IMR-90 (cell line): ENCODE measurements around the gene TMEM143. TPM values are rescaled to one million over a fixed set of nuclear protein-coding genes. Genes with fewer than 3 reads are reported as not detected.

Source experiments
- ATAC-seq: fragments of 200-7000 bp; cut with Tn5 transposase; 2 replicates; pipeline ENCODE4 v1.9.1; 2020; ENCODE audit warnings: low read depth, mild to moderate bottlenecking, moderate library complexity
- BruUV-seq: library from RNA; stranded (reverse); fragments of 400-500 nt; replicated peaks from 2 replicates; lab custom pipeline; 2021; lab: Mats Ljungman, UMichigan
- CTCF ChIA-PET: fragments of 300-600 bp; formaldehyde crosslinking; extraction: SDS; loops from one replicate; lab custom pipeline; 2021; ENCODE audit warnings: antibody characterized with exemption; lab: Yijun Ruan, JAX
- POLR2A ChIA-PET: fragments of 300-600 bp; sonication (Branson Sonifier 250); formaldehyde crosslinking; loops from one replicate; lab custom pipeline; 2022; ENCODE audit warnings: antibody characterized with exemption; ENCODE audit not compliant: unreplicated experiment; lab: Charles Lee
- DNase-seq: peaks from one replicate; pipeline ENCODE4 v3.0.0; 2013
- H2AFZ ChIP-seq: replicated peaks from 2 replicates; pipeline ENCODE3; 2013; ENCODE audit warnings: low read length, mild to moderate bottlenecking; ENCODE audit not compliant: poor library complexity
- H2AK5ac ChIP-seq: 2 replicates; pipeline ENCODE4 v1.6.1; 2013; ENCODE audit warnings: low read depth, low read length, inconsistent platforms
- H2AK9ac ChIP-seq: replicated peaks from 2 replicates; pipeline ENCODE3; 2013; ENCODE audit warnings: mild to moderate bottlenecking, low read depth, low read length, moderate library complexity; ENCODE audit not compliant: poor library complexity
- H2BK120ac ChIP-seq: 2 replicates; pipeline ENCODE4 v1.6.1; 2013; ENCODE audit warnings: low read depth, low read length, inconsistent platforms
- H2BK15ac ChIP-seq: 3 replicates; pipeline ENCODE4 v1.6.1; 2013; ENCODE audit warnings: low read depth, low read length, inconsistent platforms
- H2BK20ac ChIP-seq: 2 replicates; pipeline ENCODE4 v1.6.1; 2013; ENCODE audit warnings: low read depth, mild to moderate bottlenecking, inconsistent platforms, low read length, moderate library complexity
- H2BK5ac ChIP-seq: 2 replicates; pipeline ENCODE4 v1.6.1; 2013; ENCODE audit warnings: mild to moderate bottlenecking, low read depth, low read length, inconsistent platforms; ENCODE audit not compliant: poor library complexity, severe bottlenecking
- H3K14ac ChIP-seq: replicated peaks from 2 replicates; pipeline ENCODE4 v1.6.1; 2013; ENCODE audit warnings: low read depth, low read length, inconsistent platforms
- H3K18ac ChIP-seq: 2 replicates; pipeline ENCODE4 v1.6.1; 2013; ENCODE audit warnings: low read depth, low read length, control low read depth
- H3K23ac ChIP-seq: 2 replicates; pipeline ENCODE4 v1.6.1; 2013; ENCODE audit warnings: low read depth, low read length, inconsistent platforms
- H3K27ac ChIP-seq: 2 replicates; pipeline ENCODE4 v1.5.1; 2013; ENCODE audit warnings: mild to moderate bottlenecking, control low read depth, low read length; ENCODE audit not compliant: insufficient read depth
- H3K27me3 ChIP-seq: 2 replicates; pipeline ENCODE4 v1.6.1; 2013; ENCODE audit warnings: low read length; ENCODE audit not compliant: control insufficient read depth, insufficient read depth
- H3K36me3 ChIP-seq: 2 replicates; pipeline ENCODE4 v1.6.1; 2013; ENCODE audit warnings: low read length, mixed read lengths; ENCODE audit not compliant: control insufficient read depth, insufficient read depth
- H3K4ac ChIP-seq: 2 replicates; pipeline ENCODE4 v1.6.1; 2013; ENCODE audit warnings: low read depth, low read length, inconsistent platforms
- H3K4me1 ChIP-seq: 2 replicates; pipeline ENCODE4 v1.6.1; 2013; ENCODE audit warnings: low read length, mixed read lengths; ENCODE audit not compliant: control insufficient read depth, insufficient read depth
- H3K4me2 ChIP-seq: 2 replicates; pipeline ENCODE4 v1.6.1; 2013; ENCODE audit warnings: low read depth, mild to moderate bottlenecking, control low read depth, low read length, moderate library complexity
- H3K4me3 ChIP-seq: 2 replicates; pipeline ENCODE4 v1.5.1; 2013; ENCODE audit warnings: low read depth, mild to moderate bottlenecking, control low read depth, low read length, moderate library complexity; ENCODE audit not compliant: insufficient read depth
- H3K56ac ChIP-seq: 2 replicates; pipeline ENCODE4 v1.6.1; 2013; ENCODE audit warnings: low read length, inconsistent platforms; ENCODE audit not compliant: insufficient read depth; ENCODE audit errors: extremely low read depth
- H3K79me1 ChIP-seq, 2 experiments: 2 replicates each; pipeline ENCODE4 v1.6.1; 2013; ENCODE audit warnings: low read length in 2 of 2, inconsistent platforms in 1 of 2, low read depth in 1 of 2
- H3K9ac ChIP-seq: 2 replicates; pipeline ENCODE4 v1.6.1; 2013; ENCODE audit warnings: low read depth, low read length, control low read depth
- H3K9me1 ChIP-seq: 2 replicates; pipeline ENCODE4 v1.6.1; 2013; ENCODE audit warnings: low read length, inconsistent platforms; ENCODE audit not compliant: insufficient read depth
- H3K9me3 ChIP-seq: 2 replicates; pipeline ENCODE4 v1.6.1; 2013; ENCODE audit warnings: low read length; ENCODE audit not compliant: control insufficient read depth, insufficient read depth
- H4K20me1 ChIP-seq: 2 replicates; pipeline ENCODE4 v1.6.1; 2013; ENCODE audit warnings: low read length, inconsistent platforms; ENCODE audit not compliant: insufficient read depth
- H4K5ac ChIP-seq: 2 replicates; pipeline ENCODE4 v1.6.1; 2013; ENCODE audit warnings: mild to moderate bottlenecking, low read depth, low read length, control low read depth
- H4K8ac ChIP-seq, 2 experiments: 2 replicates each; pipeline ENCODE4 v1.6.1; 2013; ENCODE audit warnings: low read depth in 2 of 2, low read length in 2 of 2, control low read depth in 1 of 2, inconsistent platforms in 1 of 2
- H4K91ac ChIP-seq: 2 replicates; pipeline ENCODE4 v1.6.1; 2013; ENCODE audit warnings: low read depth, low read length, inconsistent platforms; ENCODE audit not compliant: insufficient read depth
- BHLHE40 ChIP-seq: fragments of 150-350 bp; IDR thresholded peaks from 2 replicates; pipeline ENCODE4 v1.6.1; 2016; ENCODE audit warnings: mild to moderate bottlenecking, low read depth, low read length
- CEBPB ChIP-seq: IDR thresholded peaks from 2 replicates; pipeline ENCODE4 v1.6.1; 2012; ENCODE audit warnings: low read depth, low read length, improper control_type of control experiment
- CHD1 ChIP-seq: IDR thresholded peaks from 2 replicates; pipeline ENCODE4 v1.6.1; 2012; ENCODE audit warnings: low read depth, low read length, improper control_type of control experiment
- CTCF ChIP-seq: conservative IDR thresholded peaks from 2 replicates; pipeline ENCODE4 v1.5.1; 2012; ENCODE audit warnings: mild to moderate bottlenecking, low read depth, low read length, improper control_type of control experiment
- ELK1 ChIP-seq: fragments of 150-350 bp; IDR thresholded peaks from 2 replicates; pipeline ENCODE4 v1.6.1; 2016; ENCODE audit warnings: low read depth, mild to moderate bottlenecking, low read length, moderate library complexity, borderline replicate concordance
- MAFK ChIP-seq: IDR thresholded peaks from 2 replicates; pipeline ENCODE4 v1.6.1; 2012; ENCODE audit warnings: low read depth, low read length, improper control_type of control experiment
- MXI1 ChIP-seq: IDR thresholded peaks from 2 replicates; pipeline ENCODE4 v1.6.1; 2012; ENCODE audit warnings: low read depth, mild to moderate bottlenecking, low read length, moderate library complexity, borderline replicate concordance
- NFE2L2 ChIP-seq: fragments of 150-350 bp; IDR thresholded peaks from 2 replicates; pipeline ENCODE4 v1.6.1; 2016; ENCODE audit warnings: low read depth, mild to moderate bottlenecking, low read length
- RAD21 ChIP-seq: IDR thresholded peaks from 2 replicates; pipeline ENCODE4 v1.6.1; 2012; ENCODE audit warnings: low read length, improper control_type of control experiment
- RCOR1 ChIP-seq: IDR thresholded peaks from 2 replicates; pipeline ENCODE4 v1.6.1; 2012; ENCODE audit warnings: mild to moderate bottlenecking, low read length, improper control_type of control experiment; ENCODE audit not compliant: insufficient replicate concordance
- RFX5 ChIP-seq: IDR thresholded peaks from 2 replicates; pipeline ENCODE4 v1.8.0; 2012; ENCODE audit warnings: low read depth, mild to moderate bottlenecking, low read length, moderate library complexity
- SMC3 ChIP-seq: fragments of 150-350 bp; IDR thresholded peaks from 2 replicates; pipeline ENCODE4 v1.6.1; 2016; ENCODE audit warnings: low read depth, mild to moderate bottlenecking, antibody characterized with exemption, low read length, moderate library complexity
- WGBS, 2 experiments: methylation state at CpG; one replicate each; pipeline versions ENCODE4 v1.1.5 to v1.1.7; 2013; ENCODE audit warnings: missing lambda C conversion rate in 2 of 2; ENCODE audit not compliant: insufficient read length in 1 of 2; ENCODE audit errors: extremely low coverage in 2 of 2; 5-methylcytosine and 5-hydroxymethylcytosine counted together
- dilution Hi-C: fragments of 300-500 bp; cut with HindIII; formaldehyde crosslinking; loops from one replicate; pipeline ENCODE4 v1.14.3; 2018; ENCODE audit warnings: low sequenced_read_pairs; ENCODE audit not compliant: unreplicated experiment
- in situ Hi-C: fragments of 300-500 bp; cut with MboI; formaldehyde crosslinking; loops from 3 replicates; pipeline ENCODE4 v1.14.3; 2019; ENCODE audit warnings: low sequenced_read_pairs, inconsistent platforms, mixed read lengths
- intact Hi-C: fragments of 100-400 bp; cut with micrococcal nuclease; formaldehyde crosslinking; loops from 2 replicates; pipeline ENCODE4 v1.10.0; 2022
- polyA plus RNA-seq, 3 experiments: library from polyadenylated mRNA; depleted of rRNA; stranded (reverse); fragments of >200 nt; gene quantifications; 2 replicates each; pipeline ENCODE4 v1.2.3, GENCODE V29; 2012; ENCODE audit warnings: low replicate concordance in 1 of 3
- total RNA-seq: library from RNA; depleted of rRNA; stranded (reverse); fragments of >200 nt; gene quantifications from 2 replicates; pipeline ENCODE4 v1.2.3, GENCODE V29; 2012
- TF ChIP-seq, protein P1 (sequence below): fragments of 150-350 bp; IDR thresholded peaks from 2 replicates; pipeline ENCODE4 v1.6.1; 2017; ENCODE audit warnings: mild to moderate bottlenecking, antibody characterized with exemption, low read length, low read depth

The TMEM143 gene
- total and polyA plus RNA-seq, 2 of the 4 experiments (the other 2 are of a cell fraction), result 1.3 to 7.6 TPM

GRCh38 chr19:48303866-48304265 is 59.9 kb downstream of the TMEM143 start (continued):
- TF ChIP-seq RCOR1 (no peak), RAD21 (no peak), MAFK (no peak), RFX5 (no peak), CHD1 (no peak)
- TF ChIP-seq, protein P1, sequence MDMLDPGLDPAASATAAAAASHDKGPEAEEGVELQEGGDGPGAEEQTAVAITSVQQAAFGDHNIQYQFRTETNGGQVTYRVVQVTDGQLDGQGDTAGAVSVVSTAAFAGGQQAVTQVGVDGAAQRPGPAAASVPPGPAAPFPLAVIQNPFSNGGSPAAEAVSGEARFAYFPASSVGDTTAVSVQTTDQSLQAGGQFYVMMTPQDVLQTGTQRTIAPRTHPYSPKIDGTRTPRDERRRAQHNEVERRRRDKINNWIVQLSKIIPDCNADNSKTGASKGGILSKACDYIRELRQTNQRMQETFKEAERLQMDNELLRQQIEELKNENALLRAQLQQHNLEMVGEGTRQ, result no peak

- intact Hi-C loops, result no loop called here
- WGBS, 2 experiments, result 73% methylated on average over 4 of the region's 13 CpGs; no CpG with 5 or more reads in 1 of the 2 experiments
- H3K56ac ChIP-seq, result no peak overlapping the region
- no peak overlapping the region for H2AFZ ChIP-seq
- H3K79me1 ChIP-seq, result no peaks in the 10 kb centered on the region
- no peaks in the 10 kb centered on the region; the same call in 1 of the 2 replicates for H3K4me1 ChIP-seq
- H2BK120ac ChIP-seq, result no peak overlapping the region
- H3K9ac ChIP-seq, result no peak overlapping the region
- no peak overlapping the region for H2BK20ac ChIP-seq
- in situ Hi-C loops, result no loop called here
- H3K9me3 ChIP-seq, result no peaks in the 10 kb centered on the region
- no peak overlapping the region for H4K5ac ChIP-seq
- POLR2A ChIA-PET, result no interaction called here
- no peak overlapping the region for H3K23ac ChIP-seq
- no peaks in the 10 kb centered on the region for H3K36me3 ChIP-seq
- H3K4ac ChIP-seq, result no peak overlapping the region
- no peaks in the 10 kb centered on the region for H4K20me1 ChIP-seq
- ATAC-seq (no peak), DNase-seq (no peak)
- no peak overlapping the region for H3K14ac ChIP-seq
- no peak overlapping the region for H3K4me3 ChIP-seq
- H2AK9ac ChIP-seq, result no peak overlapping the region
- no peak overlapping the region for H3K4me2 ChIP-seq
- no peak overlapping the region for H2BK5ac ChIP-seq
- H3K9me1 ChIP-seq, result no peaks in the 10 kb centered on the region
- dilution Hi-C loops, result no loop called here
- H4K8ac ChIP-seq, result no peak overlapping the region
- TF ChIP-seq CTCF, result no peak
- TF ChIP-seq ELK1, result no peak
- no peak for TF ChIP-seq CEBPB
- no peak for TF ChIP-seq MXI1
- TF ChIP-seq NFE2L2, result no peak
- TF ChIP-seq BHLHE40, result no peak
- no peak for TF ChIP-seq SMC3
- H4K91ac ChIP-seq, result no peak overlapping the region
- no peak overlapping the region for H3K27ac ChIP-seq
- peaks cover 15% of the 10 kb centered on the region for H3K27me3 ChIP-seq
- no peak overlapping the region for H2AK5ac ChIP-seq
- no peak overlapping the region for H3K18ac ChIP-seq
- no TSS peak for BruUV-seq
- H2BK15ac ChIP-seq, result no peak overlapping the region
- CTCF ChIA-PET, result no interaction called here
These were observed 60.4 kb downstream of the TMEM143 start for GRCh38 chr19:48303367-48303766.
